Esophagus muscularis mucosa (tissue), 4 donors: ENCODE data around the gene STAU1.
"Not testable (repeated sequence)": the region's sequence is repeated elsewhere in the genome, so short reads cannot be mapped to it uniquely, and the experiment has no call there.

Experiments
- CTCF ChIP-seq, 3 experiments: fragments of 200-600 bp in 2 of 3; fragments of 450-650 bp in 1 of 3; sonication (generic) in 2 of 3; IDR thresholded peaks; one replicate each; pipeline ENCODE4 v1.5.1; 2017 to 2019; ENCODE audit warnings: antibody characterized with exemption in 3 of 3, mild to moderate bottlenecking in 2 of 3, moderate library complexity in 1 of 3
- EP300 ChIP-seq: sonication (generic); formaldehyde crosslinking; IDR thresholded peaks from one replicate; pipeline ENCODE4 v1.6.1; 2017; ENCODE audit warnings: antibody characterized with exemption
- POLR2A ChIP-seq: fragments of 450-650 bp; IDR thresholded peaks from one replicate; pipeline ENCODE4 v1.6.1; 2017; ENCODE audit warnings: antibody characterized with exemption, moderate library complexity, mild to moderate bottlenecking, low read depth
- POLR2AphosphoS5 ChIP-seq, 2 donors: sonication (generic); formaldehyde crosslinking; IDR thresholded peaks; one replicate each; pipeline ENCODE4 v1.6.1; 2017; ENCODE audit warnings: antibody characterized with exemption in 2 of 2

- not testable (repeated sequence) for TF ChIP-seq CTCF (IDR thresholded peaks at IDR 0.05); POLR2A; EP300; POLR2AphosphoS5 (IDR thresholded peaks at IDR 0.05)
Measured at GRCh38 chr20:49218739-49219090, 30.6 kb upstream of the STAU1 start.
